Stimulated activated CD4-positive, alpha-beta T cell treated with anti-CD3 and anti-CD28 coated beads, Interleukin-4, amount 100 ng/mL, for 4 hours (primary cell): Measurements from ENCODE around the gene CCR3.

Experiments used
- DNase-seq, 2 experiments: peaks; one replicate each; pipeline ENCODE4 v3.0.0-alpha.2; 2020

Gene CCR3

DNA sequence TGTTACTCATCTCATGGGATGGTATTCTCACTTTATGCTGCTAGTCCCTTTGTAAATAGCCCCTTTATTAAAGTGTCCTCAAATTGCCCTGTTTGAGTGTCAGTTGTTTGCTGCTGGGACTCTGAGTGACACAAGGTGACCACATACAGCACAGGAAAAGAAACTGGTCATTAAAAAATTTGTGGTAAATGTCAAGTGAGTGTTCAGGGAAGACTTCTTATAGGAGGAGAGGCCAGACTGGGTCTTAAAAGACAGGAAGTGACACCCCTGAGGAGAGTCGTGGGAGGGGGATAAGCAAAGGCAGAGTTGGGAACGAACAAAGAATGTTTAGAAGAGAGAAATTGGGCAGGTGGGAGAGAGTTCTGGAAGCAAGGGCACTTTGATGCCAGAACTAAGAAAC lies 35.2 kb downstream of the CCR3 start:
- no peak for DNase-seq

DNA sequence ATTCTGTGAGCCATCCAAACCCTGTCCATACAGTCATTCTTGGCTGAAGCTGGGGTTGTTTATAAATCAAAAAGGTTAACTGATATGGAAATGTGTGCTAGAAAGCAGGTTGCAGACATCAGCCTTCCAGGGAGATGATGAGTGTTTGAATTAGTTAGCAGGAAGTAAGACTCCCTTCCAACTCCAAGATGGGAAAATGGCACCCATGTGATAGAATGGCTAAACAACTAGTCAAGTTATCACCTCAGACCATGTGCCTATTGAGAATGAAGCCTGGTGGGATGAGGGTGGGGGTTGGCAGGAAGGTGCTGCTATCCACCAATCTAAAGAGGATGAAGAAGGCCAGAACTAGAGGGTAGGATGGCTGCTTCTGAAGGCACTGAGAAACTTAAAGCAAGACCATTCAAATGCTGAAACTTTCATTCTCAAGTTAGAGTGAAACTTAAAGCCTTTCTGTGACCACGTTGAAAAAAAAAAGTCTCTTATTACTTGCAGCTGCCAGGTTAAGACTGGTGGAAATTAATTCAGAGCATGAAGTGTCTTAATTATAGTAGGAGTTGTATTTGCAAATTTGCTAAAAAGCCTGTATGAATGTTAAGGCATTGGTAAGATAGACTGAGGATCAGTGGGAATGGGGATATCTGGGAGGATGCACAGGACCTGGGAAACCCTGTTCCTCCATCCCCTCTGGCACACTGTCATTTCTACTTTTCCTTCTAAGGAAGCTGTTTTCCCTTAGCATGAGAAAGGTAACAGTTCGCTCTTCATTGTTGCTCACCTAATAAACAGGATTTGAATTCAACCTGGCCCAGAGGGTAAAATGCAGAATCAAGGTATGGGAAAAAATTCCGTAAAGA lies 36.8 kb downstream of the CCR3 start:
- DNase-seq = no peak

DNA sequence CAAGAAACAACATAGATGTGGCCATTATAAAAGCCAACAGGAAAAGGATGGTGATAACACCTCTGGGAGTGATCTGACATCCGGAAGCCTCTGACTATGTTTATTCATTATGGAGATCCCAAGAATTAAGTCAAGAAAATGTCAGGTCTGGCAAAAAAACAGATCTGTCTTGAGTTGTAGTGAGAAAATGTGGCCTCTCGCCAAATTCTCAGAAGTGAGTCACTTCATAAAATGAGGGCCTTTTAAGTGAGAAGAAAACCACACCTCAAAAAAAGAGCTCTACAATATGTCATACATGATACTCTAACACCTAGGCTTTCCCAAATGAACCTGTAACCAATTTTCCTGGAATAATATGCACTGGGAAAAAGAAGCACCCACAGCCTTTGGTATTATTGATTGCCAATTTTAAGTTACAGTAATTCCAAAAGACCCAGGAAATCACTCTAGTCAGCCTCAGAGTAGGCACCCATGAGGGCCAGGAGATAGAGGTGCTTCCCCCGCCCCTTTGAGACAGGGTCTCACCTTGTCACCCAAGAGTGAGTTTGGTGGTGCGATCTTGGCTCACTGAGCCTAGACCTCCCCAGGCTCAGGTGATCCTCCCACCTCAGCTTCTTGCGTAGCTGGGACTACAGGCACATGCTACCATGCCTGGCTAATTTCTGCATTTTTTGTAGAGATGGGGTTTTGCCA lies 38.0 kb downstream of the CCR3 start:
- DNase-seq = peak in 1 of 2 experiments; percentile 28

DNA sequence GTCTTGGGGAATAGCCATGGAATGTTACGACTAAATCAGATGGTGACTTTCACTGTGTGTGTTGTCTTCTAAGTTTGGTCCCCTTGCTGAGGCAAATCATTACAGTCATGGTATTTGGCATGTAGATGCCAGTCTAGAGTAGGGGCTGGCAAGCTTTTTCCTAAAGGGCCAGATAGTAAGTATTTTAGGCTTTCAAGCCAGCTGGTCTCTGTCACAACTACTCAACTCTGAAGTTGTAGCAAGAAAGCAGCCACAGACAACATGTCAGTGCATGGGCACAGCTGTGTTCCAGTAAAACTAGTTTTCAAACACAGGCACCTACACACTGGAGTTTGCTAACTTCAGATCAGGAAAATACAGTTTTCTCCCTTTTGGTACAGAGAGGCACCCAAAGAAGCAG lies 39.3 kb downstream of the CCR3 start:
- no peak for DNase-seq

DNA sequence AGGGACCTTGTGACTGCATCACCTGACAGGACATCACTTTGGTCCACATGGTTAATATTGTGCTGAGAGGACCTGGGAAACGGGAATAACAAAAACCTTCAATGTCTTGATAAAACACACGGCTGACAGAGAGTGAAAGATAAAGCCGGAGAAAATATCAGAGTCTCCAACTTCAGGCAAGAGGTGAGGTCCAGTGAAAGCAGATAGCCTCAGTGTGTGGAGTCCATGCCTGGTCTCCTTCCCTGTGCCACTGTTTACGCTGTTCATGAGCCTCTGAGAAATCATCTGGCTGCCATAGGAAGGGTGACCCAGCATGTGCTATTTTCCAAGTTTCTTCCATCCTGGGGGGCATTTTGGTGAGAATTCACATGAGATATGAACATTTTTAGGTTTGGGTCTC lies 39.8 kb downstream of the CCR3 start:
- no peak for DNase-seq

DNA sequence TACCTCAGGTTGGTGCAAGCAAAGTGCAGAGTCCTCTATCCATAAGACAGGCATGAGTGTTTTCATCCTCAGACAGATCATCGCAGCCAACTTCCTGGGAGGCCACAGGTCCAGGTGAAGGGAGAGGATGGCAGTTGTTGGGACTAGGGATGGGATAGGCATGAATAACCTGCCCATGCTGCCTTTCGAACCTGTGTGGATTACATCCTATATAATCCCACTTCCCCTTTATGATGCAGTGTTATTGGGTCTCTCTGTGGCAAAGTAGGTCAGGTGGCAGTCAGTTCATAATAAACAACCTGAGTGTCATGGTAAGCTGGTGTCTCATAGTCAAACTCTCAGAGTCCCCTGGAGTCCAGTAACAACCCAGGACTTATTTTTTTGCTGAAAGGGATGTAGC lies 40.4 kb downstream of the CCR3 start:
- no peak for DNase-seq

DNA sequence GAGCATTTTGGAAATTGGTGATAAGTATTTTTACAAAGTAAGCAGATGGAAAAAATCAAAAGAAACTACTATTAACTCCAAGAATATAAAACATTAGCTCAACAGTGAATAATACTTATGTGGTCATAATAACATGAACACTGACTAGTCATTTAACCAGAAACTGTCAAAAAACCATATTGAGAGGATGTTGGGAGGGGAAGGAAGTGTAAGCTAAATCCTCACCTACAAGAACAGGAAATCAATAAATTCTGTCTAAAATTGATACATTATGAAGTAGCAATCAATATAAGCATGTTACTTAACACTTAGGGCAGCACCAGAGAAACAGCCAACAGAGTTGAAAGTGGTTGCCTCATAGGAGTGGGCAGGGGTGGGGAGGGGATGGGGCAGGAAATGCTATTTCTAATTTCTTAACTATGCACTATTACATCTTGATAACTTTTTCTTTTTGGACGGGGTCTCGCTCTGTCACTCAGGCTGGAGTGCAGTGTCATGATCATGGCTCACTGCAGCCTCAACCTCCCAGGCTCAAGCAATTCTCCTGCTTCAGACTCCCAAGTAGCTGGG lies 41.7 kb downstream of the CCR3 start:
- DNase-seq = no peak

DNA sequence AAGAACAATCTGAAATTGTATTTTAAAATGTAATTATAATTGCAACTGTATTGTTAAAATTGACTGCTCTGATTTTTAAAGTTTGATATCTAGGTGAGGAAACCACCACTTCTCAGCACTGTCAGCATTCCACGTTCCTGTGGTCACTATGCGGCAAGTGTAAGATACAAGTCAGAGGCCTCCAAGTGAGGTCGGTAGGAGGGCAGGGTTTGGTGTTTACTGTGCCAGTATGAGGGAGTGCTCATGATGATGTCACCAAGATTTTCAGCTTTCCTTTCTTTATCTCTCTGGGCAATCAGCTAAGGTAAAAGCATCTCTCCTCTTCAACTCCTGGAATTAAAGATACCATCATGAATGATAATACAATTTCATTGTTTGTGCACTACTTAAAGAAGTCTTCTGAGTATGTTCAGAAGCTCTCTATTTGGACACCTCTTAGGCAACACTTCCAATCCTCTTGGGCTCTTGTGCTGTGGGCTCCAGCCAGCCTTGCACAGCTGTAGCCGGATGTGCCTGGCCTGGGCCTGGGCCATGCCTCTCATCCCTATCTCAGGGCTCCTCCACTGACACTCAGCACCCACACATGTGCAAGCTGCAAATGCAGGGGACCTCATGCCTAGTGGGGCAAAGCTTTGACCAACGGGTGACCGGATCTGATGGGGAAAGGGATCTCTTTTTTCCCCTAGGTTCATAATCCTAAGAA lies 42.9 kb downstream of the CCR3 start:
- DNase-seq = no peak

DNA sequence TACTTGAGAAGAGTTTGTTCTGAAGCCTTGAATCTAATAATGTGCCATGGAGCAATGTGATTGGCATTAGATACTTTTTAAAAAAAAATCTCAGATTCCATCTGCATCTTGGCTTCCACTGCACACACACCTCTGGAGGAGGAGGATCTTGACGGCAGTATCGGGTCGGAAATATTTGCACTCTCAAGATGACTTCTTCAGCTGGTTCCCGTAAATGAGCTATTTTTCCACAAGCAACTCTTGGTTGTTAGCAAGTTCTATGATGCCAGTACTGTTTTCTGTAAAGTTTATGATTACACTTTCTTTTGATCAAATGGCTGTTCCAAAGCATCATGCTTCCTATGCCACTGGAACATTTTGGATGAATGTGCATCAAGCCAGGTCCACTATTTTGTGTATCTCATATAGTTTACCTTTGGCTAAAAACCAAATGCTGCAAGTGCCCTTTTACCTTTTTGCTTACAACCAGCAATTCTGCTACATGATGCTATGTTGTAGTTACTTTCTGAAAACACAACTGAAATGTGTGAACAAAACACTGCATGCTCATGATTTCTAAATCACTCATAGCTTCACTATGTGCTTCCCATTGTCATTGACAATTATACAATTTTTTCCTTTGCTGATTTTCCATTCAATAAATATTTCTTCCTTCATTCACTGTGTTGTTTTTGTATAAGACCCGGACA lies 43.8 kb downstream of the CCR3 start:
- DNase-seq = no peak

DNA sequence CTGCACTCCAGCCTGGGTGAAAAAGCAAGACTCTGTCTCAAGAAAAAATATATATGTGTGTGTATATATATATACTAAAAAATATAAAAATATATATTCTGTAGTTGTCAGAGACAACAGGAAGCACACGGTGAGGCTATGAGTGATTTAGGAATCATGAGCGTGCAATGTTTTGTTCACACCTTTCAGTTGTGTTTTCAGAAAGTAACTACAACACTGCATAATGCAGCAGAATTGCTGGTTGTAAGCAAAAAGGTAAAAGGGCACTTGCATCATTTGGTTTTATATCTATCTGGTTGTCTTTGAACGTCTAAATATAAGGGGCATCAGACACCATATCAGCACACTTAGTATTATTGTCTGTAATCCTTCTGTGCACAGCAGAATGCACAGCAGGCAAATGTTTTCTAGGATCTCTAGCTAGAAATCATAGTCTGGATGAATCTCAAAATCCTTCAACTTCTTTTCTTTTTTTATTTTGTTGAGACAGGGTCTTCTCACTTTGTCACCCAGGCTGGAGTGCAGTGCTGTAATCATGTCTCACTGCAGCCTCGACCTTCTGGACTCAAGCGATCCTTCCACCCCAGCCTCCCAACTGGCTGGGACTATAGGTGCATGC lies 44.8 kb downstream of the CCR3 start:
- no peak for DNase-seq

DNA sequence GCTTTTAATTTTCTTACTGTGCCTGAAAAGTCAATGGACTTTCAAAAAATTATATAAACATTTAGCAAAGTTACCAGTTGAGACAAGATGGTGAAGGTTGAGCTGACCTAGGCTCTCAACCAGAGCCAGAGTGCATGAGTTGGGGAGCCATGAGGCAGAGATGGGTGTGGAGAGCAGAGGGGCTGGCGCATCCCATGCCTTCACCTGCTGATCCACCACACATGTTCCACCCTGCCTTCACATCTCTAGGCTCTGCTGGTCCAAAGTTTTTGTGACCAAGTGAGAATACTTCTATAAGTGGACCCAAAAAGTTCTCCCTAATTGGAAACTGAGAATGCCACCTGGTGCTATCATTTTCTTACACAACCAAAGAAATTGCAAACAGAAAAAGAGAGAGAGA lies 47.3 kb downstream of the CCR3 start:
- no peak for DNase-seq

DNA sequence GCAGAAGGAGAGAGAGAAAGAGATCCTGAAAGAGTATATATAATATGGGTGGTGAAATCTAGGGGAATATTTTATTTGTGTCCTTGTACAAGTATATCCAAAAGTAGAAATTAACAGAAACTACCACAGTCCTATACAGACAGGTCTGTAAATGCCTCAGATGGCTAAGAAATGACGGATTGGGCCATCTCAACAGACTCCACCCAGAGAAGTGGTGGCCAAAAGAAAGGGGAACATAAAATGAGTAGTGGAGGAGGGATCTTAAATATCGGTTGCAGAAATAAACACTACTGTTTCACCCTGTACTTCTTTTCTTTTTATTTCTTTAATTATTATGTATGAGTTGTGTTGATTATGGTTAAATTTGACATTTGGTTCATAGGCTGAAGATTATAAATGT lies 47.7 kb downstream of the CCR3 start:
- DNase-seq = no peak

DNA sequence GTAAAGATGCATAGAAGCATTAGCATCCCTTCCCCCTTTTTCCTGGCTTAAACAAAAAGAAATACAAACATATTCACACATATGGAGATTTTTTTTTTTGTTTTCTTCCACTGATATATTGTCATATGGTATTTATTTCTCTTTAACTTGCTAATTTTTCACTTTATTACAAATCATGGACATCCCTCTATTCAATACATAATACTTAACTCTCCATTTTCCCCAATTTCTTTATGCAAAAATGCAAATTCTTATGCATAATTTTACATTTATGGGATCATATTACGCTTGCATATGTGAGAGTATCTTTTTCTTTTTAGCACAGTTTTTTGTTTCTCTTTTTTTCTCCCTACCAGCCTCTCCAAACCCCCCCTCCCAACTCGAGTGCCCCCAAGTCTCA lies 48.8 kb downstream of the CCR3 start:
- DNase-seq = no peak

DNA sequence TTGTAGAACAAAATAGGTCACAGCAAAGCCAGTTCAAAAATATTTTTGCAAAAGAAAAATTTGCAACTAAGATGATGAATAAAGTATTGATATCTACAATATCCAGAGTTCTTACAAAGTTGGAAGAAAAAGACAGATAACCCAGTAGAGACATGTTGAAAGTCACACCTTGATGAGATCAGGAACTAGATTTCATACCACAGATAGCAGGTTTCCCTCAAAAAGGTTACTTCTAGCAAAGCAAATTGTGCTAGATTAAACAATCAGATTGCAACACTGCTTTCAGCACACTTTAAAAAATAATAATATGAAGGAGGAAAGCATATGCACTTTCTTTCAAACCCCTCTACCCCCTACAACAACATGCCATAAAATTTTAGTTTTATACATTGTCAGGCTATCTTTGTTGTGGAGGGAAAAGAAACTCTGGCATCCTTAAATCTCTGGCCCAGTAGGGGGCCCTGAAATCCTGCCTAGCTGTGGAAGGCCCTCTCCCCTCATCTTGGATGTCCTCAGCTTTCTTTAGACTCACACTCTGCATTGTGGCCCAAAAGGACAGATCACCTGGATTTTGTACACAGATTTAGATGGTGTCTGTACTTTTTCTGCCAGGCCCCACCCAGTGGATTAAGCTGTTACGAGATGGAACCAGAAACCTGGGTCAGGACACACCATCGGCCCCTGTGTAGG lies 50.9 kb downstream of the CCR3 start:
- no peak for DNase-seq

DNA sequence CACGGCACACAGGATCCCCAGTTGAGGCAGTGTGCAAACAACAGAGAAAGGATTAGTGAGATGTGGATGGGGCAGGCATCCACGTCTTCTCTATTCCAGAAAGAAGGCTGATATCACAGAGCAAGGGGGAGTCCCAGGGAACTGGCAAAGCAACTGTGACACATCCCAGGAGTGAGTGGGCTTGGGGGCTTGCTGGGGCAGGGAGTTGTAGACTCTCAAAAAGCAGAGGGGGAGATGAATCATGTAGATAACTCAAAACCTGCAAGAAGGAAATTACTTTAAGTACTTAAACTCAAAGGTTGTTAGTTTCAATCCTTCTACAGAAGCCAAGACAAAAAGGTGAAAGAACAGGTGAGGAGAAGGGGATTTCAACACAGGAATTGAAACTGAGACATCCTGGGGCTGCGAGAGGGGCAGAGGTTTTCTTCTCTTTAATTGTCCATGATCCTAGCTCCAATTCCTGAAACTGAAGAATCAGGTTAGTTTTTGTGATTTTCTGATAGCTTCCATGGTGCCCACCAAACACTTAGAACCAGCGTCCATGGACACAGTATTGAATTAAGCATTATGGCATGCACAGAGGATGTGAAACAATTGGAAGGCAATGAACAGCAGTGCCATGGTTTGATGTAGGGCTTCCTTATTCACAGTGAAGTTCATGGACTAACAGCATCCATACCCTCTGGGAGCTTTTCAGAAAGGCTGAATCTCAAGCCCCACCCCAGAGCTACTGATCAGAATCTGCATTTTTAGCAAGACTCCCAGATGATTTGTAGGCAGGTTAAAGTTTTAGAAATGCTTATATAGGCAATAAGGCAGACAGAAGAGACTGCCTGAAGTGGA lies 52.0 kb downstream of the CCR3 start:
- DNase-seq = peak; percentile 24 to 61

DNA sequence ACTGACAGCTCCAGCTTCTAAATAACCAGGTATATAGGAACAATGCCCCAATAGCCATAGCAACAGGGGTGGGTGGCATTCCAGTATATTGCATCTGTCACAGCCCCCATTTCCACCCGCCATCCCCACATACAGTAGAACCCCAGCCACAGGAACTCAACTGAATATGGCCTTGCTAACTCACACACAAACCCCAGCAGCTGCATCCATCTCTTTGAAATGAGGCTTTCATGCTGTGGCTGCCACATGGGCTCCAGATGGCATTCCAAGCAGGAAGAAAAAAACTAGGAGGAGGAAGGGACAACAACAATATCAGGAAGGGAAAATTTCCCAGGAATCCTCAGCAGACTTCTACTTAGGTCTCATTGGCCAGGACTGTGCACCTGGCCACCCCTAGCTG lies 54.6 kb downstream of the CCR3 start:
- DNase-seq = no peak

DNA sequence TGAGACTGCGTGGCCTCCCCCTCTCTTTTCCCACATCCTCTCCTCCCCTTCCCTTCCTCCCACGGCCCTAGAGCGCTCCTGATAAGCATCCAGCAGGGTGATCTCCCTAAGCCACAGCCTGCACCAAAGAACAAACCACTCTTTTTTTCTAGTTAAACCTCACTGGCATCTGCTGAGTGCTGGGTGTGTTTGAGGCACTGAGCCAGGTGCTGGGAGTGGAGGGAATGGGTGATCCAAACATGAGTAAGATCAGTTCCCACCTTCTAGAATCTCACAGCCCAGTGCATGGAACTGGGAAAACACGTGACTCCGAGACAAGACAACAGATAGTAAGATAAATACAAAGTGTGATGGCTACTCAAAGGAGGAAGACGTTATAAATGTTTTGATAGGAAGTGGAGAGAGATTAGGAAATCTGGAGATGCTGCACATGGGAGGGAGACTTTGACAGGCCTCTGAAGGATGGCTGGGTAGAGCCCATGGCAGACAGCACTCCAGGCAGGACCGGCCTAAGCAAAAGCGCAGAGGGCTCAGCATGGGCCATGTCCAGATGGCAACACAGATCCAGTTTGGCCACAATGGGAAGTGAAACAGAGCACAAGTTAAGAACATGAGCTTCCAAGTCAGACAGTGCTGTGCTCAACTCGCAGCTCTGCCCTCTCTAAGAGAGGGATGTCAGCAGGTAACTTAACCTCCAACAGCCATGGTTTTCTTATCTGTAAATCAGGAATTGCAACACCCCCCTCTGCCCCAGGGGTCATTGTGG lies 55.6 kb downstream of the CCR3 start:
- DNase-seq = no peak

DNA sequence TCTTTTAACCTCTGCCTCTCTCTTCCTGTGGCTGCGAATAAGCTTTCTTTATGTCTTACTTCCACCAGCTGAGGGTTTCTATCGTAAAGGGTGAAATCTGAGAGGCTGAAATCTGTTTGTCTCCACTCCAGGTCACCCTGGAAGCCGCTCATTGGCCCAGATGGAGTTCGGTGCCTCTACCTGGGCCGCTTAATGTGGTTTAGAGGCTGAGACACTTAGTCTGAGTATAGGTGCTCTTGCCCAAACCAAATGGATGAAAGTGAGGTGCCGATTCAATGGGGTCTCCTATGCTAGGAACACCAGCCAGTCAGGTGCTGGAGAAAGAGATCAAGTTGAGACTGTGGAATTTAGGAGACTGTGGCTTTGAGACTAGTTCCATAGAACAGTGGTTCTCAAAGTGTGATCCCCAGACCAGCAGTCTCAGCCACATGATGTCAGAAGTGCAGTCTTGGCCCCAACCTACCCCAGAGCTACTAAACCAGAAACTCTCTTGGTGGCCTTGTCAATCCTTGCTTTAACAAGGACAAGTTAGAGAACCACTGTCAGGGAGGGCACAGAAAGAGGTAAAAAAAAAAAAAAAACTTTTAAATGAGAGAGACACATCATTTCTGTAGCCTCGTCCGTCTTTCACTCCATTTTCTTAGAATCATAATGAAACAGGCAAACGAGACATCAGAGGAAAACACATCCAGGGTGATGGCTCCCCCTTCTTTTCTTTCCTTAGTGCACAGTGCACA lies 56.8 kb downstream of the CCR3 start:
- DNase-seq = no peak
